ENCODE results near the gene KRT25. TPM values are rescaled to one million over a fixed set of nuclear protein-coding genes. Genes with fewer than 3 reads are reported as not detected.

The KRT25 gene
- total and polyA plus RNA-seq, 2 of the 4 experiments (the other 2 are of a cell fraction): not detected

GRCh38 chr17:40778461-40778860 lies 23.3 kb upstream of the KRT25 start:
- no peaks in the 10 kb centered on the region for H3K9me1 ChIP-seq (ENCODE audit: insufficient read depth, low read length)
- H4K20me1 ChIP-seq (ENCODE audit: insufficient read depth, low read length): no peaks in the 10 kb centered on the region
- H3K4ac ChIP-seq (ENCODE audit: low read depth, low read length): no peak overlapping the region
- DNase-seq (no peak), ATAC-seq (ENCODE audit: low read depth) (no peak)
- H2AK9ac ChIP-seq (replicated peaks; ENCODE audit: low read depth, low read length, poor library complexity): no peak overlapping the region
- H2BK20ac ChIP-seq (ENCODE audit: low read depth, low read length): no peak overlapping the region
- no peak overlapping the region for H4K5ac ChIP-seq (ENCODE audit: low read depth, low read length)
- H2BK120ac ChIP-seq (ENCODE audit: low read depth, low read length): no peak overlapping the region
- no peaks in the 10 kb centered on the region for H3K4me1 ChIP-seq (ENCODE audit: control insufficient read depth, insufficient read depth, low read length)
- no peak overlapping the region for H3K23ac ChIP-seq (ENCODE audit: low read depth, low read length)
- H2BK15ac ChIP-seq (ENCODE audit: low read depth, low read length): no peak overlapping the region
- no CpG with 5 or more reads among the region's 5 CpGs for WGBS, 2 experiments (ENCODE audit: extremely low coverage in 2 of 2, insufficient read length in 1 of 2)
- dilution Hi-C loops (cut with HindIII; ENCODE audit: low sequenced_read_pairs, unreplicated experiment) (no loop called here), intact Hi-C loops (cut with micrococcal nuclease) (no loop called here), in situ Hi-C loops (cut with MboI; ENCODE audit: low sequenced_read_pairs) (loop anchor here (25.0 kb wide), 1 partner anchor 416 kb away; the partner anchor contains the start of gene GJD3)
- H3K9me3 ChIP-seq (ENCODE audit: control insufficient read depth, insufficient read depth, low read length): no peaks in the 10 kb centered on the region; the same call in 1 of the 2 replicates
- no peak overlapping the region for H2AK5ac ChIP-seq (ENCODE audit: low read depth, low read length)
- no peak overlapping the region for H4K91ac ChIP-seq (ENCODE audit: insufficient read depth, low read depth, low read length)
- H4K8ac ChIP-seq (ENCODE audit: low read depth in 2 of 2, low read length in 2 of 2): no peak overlapping the region
- no peak for TF ChIP-seq MAZ (IDR thresholded peaks at IDR 0.05; ENCODE audit: borderline replicate concordance, low read depth, low read length)
- TF ChIP-seq RCOR1 (IDR thresholded peaks at IDR 0.05; ENCODE audit: insufficient replicate concordance, low read length): no peak
- no peak for TF ChIP-seq CEBPB (IDR thresholded peaks at IDR 0.05; ENCODE audit: low read depth, low read length)
- no peak for TF ChIP-seq BHLHE40 (IDR thresholded peaks at IDR 0.05; ENCODE audit: low read depth, low read length)
- BruUV-seq (replicated peaks): no TSS peak
- H3K18ac ChIP-seq (ENCODE audit: low read depth, low read length): no peak overlapping the region
- no peak overlapping the region for H3K27ac ChIP-seq (ENCODE audit: insufficient read depth, low read length)
- POLR2A ChIA-PET (ENCODE audit: unreplicated experiment): no interaction called here
- no peak overlapping the region for H3K9ac ChIP-seq (ENCODE audit: low read depth, low read length)
- no peaks in the 10 kb centered on the region for H3K79me1 ChIP-seq (ENCODE audit: low read depth in 1 of 2, low read length in 2 of 2)
- no peak overlapping the region for H2BK5ac ChIP-seq (ENCODE audit: low read depth, low read length, poor library complexity, severe bottlenecking)
- H3K27me3 ChIP-seq (ENCODE audit: control insufficient read depth, insufficient read depth, low read length): peaks cover 45% of the 10 kb centered on the region
- H3K4me3 ChIP-seq (ENCODE audit: insufficient read depth, low read depth, low read length): no peak overlapping the region
- H2AFZ ChIP-seq (replicated peaks; ENCODE audit: low read length, poor library complexity): no peak overlapping the region
- H3K56ac ChIP-seq (ENCODE audit: extremely low read depth, insufficient read depth, low read length): no peak overlapping the region
- CTCF ChIA-PET: no interaction called here
- H3K4me2 ChIP-seq (ENCODE audit: low read depth, low read length): no peak overlapping the region
- no peaks in the 10 kb centered on the region for H3K36me3 ChIP-seq (ENCODE audit: control insufficient read depth, insufficient read depth, low read length)
- H3K14ac ChIP-seq (replicated peaks; ENCODE audit: low read depth, low read length): no peak overlapping the region
